Fibroblast of peridontal ligament (primary cell): Measurements from ENCODE around the gene ZFY.
A peak's percentile ranks its signal among the peaks of the same experiment; 100 is the strongest.

Experiments
- DNase-seq: peaks from one replicate; pipeline ENCODE4 v3.0.0-alpha.2; 2010; ENCODE audit errors: extremely low read depth

The ZFY gene

GRCh38 chrY:2934861-2935715, at the start of gene ZFY:
Gene ZFY, plus strand, starts transcription at chrY:2935381. Its CDS starts 18,556 bp downstream, at chrY:2953937.
- DNase-seq: peak; percentile 58

GRCh38 chrY:2885880-2886279, 49.3 kb upstream of the ZFY start:
- no peak for DNase-seq

- DNase-seq: peak; percentile 27
Observed at GRCh38 chrY:2887386-2887785, 47.8 kb upstream of the ZFY start.

- peak; percentile 20 for DNase-seq
Observed at GRCh38 chrY:2887955-2888354, 47.2 kb upstream of the ZFY start.

GRCh38 chrY:2893471-2893870, 41.7 kb upstream of the ZFY start:
- no peak for DNase-seq

GRCh38 chrY:2896050-2896449, 39.1 kb upstream of the ZFY start:
- no peak for DNase-seq

GRCh38 chrY:2907356-2907755, 27.8 kb upstream of the ZFY start:
- peak; percentile 87 for DNase-seq

- peak; percentile 67 for DNase-seq
Observed at GRCh38 chrY:2913066-2913815, 21.9 kb upstream of the ZFY start.

- DNase-seq: peak; percentile 35
Observed at GRCh38 chrY:2934078-2934477, 1.1 kb upstream of the ZFY start.

GRCh38 chrY:2935716-2936435, 695 bp downstream of the ZFY start:
- peak; percentile 91 for DNase-seq

- peak; percentile 14 for DNase-seq
Observed at GRCh38 chrY:2936436-2936750, 1.2 kb downstream of the ZFY start.

GRCh38 chrY:2937149-2937548, 2.0 kb downstream of the ZFY start:
- no peak for DNase-seq

- no peak for DNase-seq
Observed at GRCh38 chrY:2949590-2950252, 14.5 kb downstream of the ZFY start.

- DNase-seq: no peak
Observed at GRCh38 chrY:2950655-2951054, 15.5 kb downstream of the ZFY start.

GRCh38 chrY:2952912-2953311, 17.7 kb downstream of the ZFY start:
- no peak for DNase-seq

- DNase-seq: no peak
Observed at GRCh38 chrY:2954735-2955134, 19.6 kb downstream of the ZFY start.

GRCh38 chrY:2955561-2955960, 20.4 kb downstream of the ZFY start:
- no peak for DNase-seq

GRCh38 chrY:2962061-2962460, 26.9 kb downstream of the ZFY start:
- peak; percentile 12 for DNase-seq

- DNase-seq: no peak
Observed at GRCh38 chrY:2964814-2965213, 29.6 kb downstream of the ZFY start.

GRCh38 chrY:2965629-2966028, 30.4 kb downstream of the ZFY start:
- no peak for DNase-seq

GRCh38 chrY:2969561-2969960, 34.4 kb downstream of the ZFY start:
- peak; percentile 48 for DNase-seq

- DNase-seq: no peak
Observed at GRCh38 chrY:2972708-2973107, 37.5 kb downstream of the ZFY start.
